Stimulated activated CD4-positive, alpha-beta T cell treated with anti-CD3 and anti-CD28 coated beads, Interleukin-2, amount 100 ng/mL, for 4 hours (primary cell): ENCODE data around the gene PLEKHG5.

Experiments used
- DNase-seq: peaks from one replicate; pipeline ENCODE4 v3.0.0-alpha.2; 2020; ENCODE audit warnings: low read depth

The PLEKHG5 gene

DNA sequence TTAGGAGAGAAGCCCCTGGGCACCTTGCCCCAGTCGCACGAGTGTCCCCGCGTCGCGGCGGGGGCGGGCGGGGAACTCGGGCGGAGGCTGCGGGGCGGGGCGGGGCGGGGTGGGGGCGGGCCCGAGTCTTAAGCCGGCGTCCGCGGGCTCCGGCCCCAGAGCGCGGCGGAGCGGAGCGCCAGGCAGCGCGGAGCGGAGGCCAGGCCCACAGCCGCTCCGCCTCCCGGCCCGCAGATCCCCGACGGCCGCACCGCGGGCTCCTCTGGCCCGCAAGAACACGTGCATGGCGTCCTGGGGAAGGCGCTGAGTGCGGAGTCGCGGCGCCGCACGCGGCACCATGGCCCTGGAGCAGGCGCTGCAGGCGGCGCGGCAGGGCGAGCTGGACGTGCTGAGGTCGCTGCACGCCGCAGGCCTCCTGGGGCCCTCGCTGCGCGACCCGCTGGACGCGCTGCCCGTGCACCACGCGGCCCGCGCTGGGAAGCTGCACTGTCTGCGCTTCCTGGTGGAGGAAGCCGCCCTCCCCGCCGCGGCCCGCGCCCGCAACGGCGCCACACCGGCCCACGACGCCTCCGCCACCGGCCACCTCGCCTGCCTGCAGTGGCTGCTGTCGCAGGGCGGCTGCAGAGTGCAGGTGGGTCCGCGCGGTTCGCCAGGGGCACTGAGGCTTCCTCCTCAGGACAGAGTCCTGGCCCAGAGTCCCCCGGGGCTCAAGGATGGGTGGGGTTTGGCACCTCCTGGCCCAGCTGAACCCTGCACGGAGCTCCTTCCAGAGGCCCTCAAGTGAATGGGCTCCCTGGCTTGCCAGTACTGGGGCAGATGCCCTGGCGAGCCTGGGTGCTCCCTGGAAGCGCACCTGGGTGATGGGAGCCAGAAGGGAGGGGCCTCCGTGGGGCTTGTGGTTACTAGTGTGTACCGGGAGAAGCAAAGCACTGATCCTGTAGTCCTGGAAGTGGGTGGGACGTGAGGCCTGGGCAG lies 66.6 kb downstream of the PLEKHG5 start, which contains the start of gene ESPN:
ESPN (plus strand) TSS at position 158 of the 975 bp plus-strand sequence; CDS start at position 338, 180 bp downstream.
- no peak for DNase-seq

DNA sequence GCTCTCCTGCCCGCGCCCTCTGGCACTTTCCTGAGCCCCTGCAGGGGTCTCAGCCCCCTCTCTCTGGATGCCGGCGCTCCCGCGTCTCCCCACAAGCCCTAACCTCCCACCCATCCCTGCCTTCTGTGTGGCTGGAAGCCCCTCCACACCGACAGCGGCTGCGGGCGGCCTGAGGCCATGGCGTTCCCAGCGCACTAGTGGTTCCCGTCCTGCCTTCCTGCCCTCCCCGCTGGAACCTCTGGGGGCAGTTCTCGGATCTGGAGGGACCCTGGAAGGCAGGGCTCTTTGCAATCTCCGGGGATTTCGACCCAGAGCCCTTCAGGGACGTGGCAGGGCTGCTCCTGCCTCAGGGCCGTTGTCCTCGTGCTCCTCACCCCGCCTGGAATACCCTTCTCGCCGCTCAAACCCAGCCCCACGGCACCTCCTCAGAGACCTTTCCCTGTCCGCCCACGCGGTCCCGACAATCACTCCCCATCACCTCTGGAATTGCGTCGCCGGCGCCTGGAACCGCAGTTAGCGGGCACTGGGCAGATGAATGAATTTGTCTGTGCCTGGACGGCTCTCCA lies 67.4 kb downstream of the PLEKHG5 start:
- DNase-seq: no peak

DNA sequence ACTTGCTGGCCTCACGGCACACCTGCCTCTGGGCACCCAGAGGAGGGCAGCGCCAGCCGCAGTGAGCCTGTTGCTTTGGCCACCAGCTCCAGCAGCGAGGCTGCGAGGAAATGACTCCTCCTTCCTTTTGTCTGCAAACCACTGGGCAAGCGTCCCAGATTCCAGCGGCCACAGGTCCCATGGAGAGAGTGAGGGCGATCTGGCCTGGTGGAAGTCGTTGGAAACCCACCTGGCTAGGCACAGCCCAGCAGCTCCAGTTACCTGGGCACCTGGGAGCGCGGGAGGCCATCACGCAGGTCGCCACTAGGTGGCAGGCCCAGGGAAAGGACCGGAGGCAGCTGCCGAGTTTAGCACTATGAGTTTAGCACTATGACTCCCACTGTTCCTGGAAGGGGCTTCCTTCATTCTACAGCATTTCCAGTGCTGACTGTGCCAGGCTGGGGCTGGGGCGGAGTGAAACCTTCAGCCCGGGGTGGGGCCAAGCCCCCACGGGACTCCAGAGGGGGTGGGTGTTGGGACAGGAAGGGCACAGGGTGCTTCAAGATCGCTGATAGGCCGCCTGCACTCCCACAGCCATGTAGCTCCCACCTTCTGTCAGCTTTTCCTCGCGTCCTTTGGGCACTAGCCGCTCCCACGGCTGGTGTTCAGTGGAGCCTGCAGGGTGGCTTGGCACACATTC lies 68.0 kb downstream of the PLEKHG5 start:
- DNase-seq: peak; percentile 64

DNA sequence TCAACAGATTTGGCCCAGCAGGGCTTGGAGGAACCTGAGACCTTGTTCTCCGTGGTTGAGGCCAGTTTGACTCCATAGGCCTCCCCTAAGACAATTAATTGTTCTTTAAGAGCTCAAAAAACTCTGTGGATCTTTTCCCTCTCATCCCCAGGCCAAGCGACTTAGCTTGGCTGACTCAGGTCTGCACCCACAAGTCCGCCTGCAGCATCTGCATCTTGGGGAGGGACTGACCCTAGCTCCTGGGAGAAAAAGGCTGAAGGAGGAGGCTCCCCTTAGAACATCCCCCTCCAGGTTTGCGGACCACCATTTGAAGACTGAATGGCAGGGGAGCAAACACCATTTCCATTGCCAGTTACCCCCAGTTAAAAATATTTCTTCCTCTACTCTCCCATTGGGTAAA lies 70.2 kb downstream of the PLEKHG5 start:
- no peak for DNase-seq

- DNase-seq: no peak
Measured at GRCh38 chr1:6420454-6421042, 70.9 kb downstream of the PLEKHG5 start.

- no peak for DNase-seq
Measured at GRCh38 chr1:6419804-6420453, 71.5 kb downstream of the PLEKHG5 start, which contains the start of gene HES2. TSS of gene HES2 (minus strand) at chr1:6419919. CDS start at chr1:6419820, 99 bp downstream.

- no peak for DNase-seq
Measured at GRCh38 chr1:6419397-6419803, 72.1 kb downstream of the PLEKHG5 start.

DNA sequence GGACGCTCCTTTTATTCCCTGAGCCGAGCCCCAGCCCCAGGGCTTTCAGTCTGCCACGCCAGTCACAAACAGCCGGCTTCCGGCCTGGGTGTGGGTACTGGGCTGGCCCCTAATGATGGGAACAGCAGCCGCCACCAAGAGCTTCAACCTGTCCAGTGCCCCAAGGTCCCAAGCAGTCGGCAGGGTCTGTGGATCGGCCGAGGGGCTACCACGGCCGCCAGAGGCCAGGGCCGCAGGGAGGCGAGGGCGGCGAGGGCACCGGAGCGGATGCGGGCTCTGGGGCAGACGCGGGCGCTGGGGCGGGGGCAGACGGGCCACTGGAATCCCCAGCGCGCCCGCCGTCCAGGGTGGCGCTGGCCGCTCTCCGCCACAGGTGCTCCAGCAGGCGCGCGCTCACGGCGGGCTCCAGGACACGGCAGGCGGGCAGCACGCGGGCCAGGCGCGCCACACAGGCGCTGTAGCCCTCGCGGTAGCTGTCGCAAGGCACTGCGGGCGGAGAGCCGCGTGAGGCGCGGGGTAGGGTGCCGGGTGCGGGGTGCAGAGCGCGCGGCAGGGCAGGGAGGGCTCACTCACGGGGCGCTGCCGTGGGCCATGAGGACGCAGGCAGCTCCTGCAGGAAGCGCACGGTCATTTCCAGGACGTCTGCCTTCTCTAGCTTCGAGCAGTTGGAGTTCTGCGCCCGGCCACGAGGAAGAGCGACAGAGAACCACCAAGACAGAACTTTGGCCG lies 72.6 kb downstream of the PLEKHG5 start:
- no peak for DNase-seq

GRCh38 chr1:6417961-6418667 lies 73.4 kb downstream of the PLEKHG5 start:
- DNase-seq: no peak
